Brain microvascular endothelial cell (primary cell): ENCODE measurements around the gene ITPK1.

ENCODE experiments used
- DNase-seq: peaks from one replicate; pipeline ENCODE4 v3.0.0-alpha.2; 2020
- H3K27ac ChIP-seq: fragments of 250-450 bp; sonication (Bioruptor Pico); 2 replicates; pipeline ENCODE4 v1.5.1; 2020; ENCODE audit warnings: mild to moderate bottlenecking, moderate library complexity
- H3K27me3 ChIP-seq: fragments of 250-450 bp; sonication (Bioruptor Pico); replicated peaks from 2 replicates; pipeline ENCODE4 v1.5.1; 2020; ENCODE audit warnings: mild to moderate bottlenecking
- H3K36me3 ChIP-seq: fragments of 250-450 bp; sonication (Bioruptor Pico); replicated peaks from 2 replicates; pipeline ENCODE4 v1.5.1; 2020; ENCODE audit warnings: mild to moderate bottlenecking
- H3K4me3 ChIP-seq: 2 replicates; pipeline ENCODE4 v1.5.1; 2011; ENCODE audit warnings: low read depth, mild to moderate bottlenecking, control low read depth, low read length, moderate library complexity
- in situ Hi-C: cut with HindIII; loops from 2 replicates; pipeline ENCODE4 v1.10.0; 2017; ENCODE audit warnings: low sequenced_read_pairs, low pct_ligation_motif_present
- TF ChIP-seq, protein P1 (sequence below): IDR thresholded peaks from 2 replicates; pipeline ENCODE4 v1.5.1; 2011; ENCODE audit warnings: low read depth, mild to moderate bottlenecking, moderate library complexity, low read length, control low read depth, inconsistent platforms; ENCODE audit errors: missing control alignments

ITPK1 gene

GRCh38 chr14:93014058-93015023, 101.4 kb downstream of the ITPK1 start:
- Histone ChIP-seq H3K27me3 (no peaks in the 10 kb centered on the region), H3K4me3 (no peak overlapping the region), H3K36me3 (no peaks in the 10 kb centered on the region), H3K27ac (no peak overlapping the region)
- DNase-seq = no peak
- in situ Hi-C loops = no loop called here
- TF ChIP-seq, protein P1, sequence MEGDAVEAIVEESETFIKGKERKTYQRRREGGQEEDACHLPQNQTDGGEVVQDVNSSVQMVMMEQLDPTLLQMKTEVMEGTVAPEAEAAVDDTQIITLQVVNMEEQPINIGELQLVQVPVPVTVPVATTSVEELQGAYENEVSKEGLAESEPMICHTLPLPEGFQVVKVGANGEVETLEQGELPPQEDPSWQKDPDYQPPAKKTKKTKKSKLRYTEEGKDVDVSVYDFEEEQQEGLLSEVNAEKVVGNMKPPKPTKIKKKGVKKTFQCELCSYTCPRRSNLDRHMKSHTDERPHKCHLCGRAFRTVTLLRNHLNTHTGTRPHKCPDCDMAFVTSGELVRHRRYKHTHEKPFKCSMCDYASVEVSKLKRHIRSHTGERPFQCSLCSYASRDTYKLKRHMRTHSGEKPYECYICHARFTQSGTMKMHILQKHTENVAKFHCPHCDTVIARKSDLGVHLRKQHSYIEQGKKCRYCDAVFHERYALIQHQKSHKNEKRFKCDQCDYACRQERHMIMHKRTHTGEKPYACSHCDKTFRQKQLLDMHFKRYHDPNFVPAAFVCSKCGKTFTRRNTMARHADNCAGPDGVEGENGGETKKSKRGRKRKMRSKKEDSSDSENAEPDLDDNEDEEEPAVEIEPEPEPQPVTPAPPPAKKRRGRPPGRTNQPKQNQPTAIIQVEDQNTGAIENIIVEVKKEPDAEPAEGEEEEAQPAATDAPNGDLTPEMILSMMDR = no peak

DNA sequence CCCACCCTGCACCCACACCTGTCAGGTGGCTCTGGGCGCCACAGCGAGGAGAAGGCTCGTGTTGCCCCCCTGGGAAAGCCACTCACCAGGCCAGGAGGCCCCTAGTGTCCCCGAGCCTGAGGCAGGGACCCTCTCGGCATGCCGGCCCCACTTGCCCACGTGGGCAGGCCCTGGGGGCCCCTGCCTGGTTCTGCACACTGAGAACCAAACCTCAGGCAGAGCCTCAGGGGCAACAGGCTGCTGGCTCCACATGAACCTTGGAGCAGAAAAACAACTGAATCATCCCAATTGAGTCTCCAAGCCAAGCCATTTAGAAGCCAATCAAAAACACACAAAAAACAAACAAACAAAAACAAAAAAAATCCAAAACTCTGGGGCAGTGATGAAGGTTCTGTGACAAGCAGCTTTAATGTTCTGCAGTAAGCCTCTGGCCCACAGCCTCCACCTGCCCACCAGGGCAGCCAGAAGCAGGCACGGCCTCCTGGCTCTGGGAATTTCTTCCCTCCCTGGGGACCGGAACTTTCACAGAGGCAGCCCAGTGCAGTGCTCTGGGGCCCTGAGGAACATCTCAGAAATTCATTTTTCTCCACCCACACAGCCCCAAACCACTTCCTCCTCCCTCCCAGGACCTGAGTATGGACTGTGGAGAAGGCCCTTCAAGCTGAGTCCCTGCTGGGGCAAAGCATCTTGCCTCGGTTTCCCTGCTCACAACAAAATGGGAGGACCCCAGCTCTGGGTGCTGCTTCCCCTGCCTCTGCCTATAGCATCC, 102.6 kb downstream of the ITPK1 start:
- Histone ChIP-seq H3K27ac (no peak overlapping the region), H3K4me3 (no peak overlapping the region), H3K27me3 (no peaks in the 10 kb centered on the region), H3K36me3 (no peaks in the 10 kb centered on the region)
- in situ Hi-C loops = no loop called here
- peak; percentile 55 for DNase-seq
- TF ChIP-seq, protein P1 = no peak

DNA sequence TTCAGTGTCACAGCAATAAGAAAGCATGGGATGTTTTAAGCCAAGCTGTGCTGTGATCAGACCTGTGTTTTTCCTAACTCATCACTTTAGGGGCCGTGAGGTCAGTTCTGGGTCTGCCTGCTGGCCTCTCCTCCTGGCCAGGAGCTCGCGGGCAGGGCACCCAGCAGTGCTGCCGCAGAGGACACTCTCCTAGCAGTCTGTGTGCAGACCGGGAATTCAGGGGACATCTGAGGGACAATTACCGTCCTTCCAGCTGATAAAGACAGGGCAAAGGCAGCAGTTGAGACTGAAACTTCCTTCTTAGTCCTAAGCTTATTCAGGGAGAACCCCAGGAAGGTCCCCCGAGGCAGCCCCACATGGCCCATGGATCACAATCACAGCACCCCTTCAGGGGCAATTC, 103.2 kb downstream of the ITPK1 start:
- Histone ChIP-seq H3K4me3 (no peak overlapping the region), H3K36me3 (no peaks in the 10 kb centered on the region), H3K27ac (no peak overlapping the region), H3K27me3 (no peaks in the 10 kb centered on the region)
- in situ Hi-C loops = no loop called here
- DNase-seq = no peak
- TF ChIP-seq, protein P1 = no peak

- Histone ChIP-seq H3K36me3 (no peaks in the 10 kb centered on the region), H3K4me3 (no peak overlapping the region), H3K27me3 (no peaks in the 10 kb centered on the region), H3K27ac (no peak overlapping the region)
- in situ Hi-C loops = no loop called here
- no peak for DNase-seq
- TF ChIP-seq, protein P1 = no peak
These were observed 103.9 kb downstream of the ITPK1 start for GRCh38 chr14:93011650-93012325.

DNA sequence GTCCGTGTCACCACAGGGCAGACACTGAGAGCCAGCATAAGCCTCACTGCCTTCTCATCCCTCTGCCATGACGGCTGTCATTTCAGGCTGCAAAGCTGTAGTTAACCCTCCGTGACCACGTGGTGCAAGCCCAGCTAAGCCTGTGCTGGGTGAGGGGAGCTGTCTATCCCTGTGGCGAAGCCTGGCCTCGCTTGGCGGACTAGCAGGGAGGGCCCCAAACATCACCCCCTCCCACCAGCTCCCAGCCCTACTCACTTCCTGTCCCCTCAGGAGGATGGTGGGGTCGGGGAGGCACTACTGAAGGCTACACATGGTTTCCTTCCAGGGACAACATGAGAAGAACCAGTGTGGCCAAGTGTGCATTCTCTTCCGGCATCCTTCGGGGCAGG, 104.6 kb downstream of the ITPK1 start:
- Histone ChIP-seq H3K36me3 (no peaks in the 10 kb centered on the region), H3K27ac (no peak overlapping the region), H3K27me3 (no peaks in the 10 kb centered on the region), H3K4me3 (no peak overlapping the region)
- no peak for DNase-seq
- in situ Hi-C loops = no loop called here
- TF ChIP-seq, protein P1 = no peak
